Activated CD8-positive, alpha-beta memory T cell treated with anti-CD3 and anti-CD28 coated beads, Interleukin-2, amount 50 U/mL, for 48 hours (primary cell): Measurements from ENCODE around the gene OCIAD1.

Experiments used
- DNase-seq: peaks from one replicate; pipeline ENCODE4 v3.0.0-alpha.2; 2020

The OCIAD1 gene

DNA sequence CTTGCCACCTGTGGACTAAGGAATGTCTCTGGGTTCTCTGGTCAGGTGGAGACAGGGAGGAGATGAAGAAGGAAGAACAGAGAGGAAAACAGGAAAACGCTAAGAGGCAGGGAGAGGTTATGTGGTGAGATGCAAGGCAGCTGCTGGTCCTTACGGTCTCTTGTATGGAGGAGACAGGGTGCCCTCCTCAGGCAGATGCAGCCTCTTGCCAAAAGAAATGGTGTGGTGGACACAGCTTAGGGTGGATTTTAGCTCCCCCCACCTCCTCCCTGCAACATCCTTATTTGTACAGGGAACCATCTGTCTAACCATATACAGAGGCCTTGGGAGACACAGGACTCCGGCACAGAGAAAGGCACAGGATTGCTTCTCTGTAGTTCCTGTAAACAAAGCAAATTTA lies 66.0 kb downstream of the OCIAD1 start:
- no peak for DNase-seq

DNA sequence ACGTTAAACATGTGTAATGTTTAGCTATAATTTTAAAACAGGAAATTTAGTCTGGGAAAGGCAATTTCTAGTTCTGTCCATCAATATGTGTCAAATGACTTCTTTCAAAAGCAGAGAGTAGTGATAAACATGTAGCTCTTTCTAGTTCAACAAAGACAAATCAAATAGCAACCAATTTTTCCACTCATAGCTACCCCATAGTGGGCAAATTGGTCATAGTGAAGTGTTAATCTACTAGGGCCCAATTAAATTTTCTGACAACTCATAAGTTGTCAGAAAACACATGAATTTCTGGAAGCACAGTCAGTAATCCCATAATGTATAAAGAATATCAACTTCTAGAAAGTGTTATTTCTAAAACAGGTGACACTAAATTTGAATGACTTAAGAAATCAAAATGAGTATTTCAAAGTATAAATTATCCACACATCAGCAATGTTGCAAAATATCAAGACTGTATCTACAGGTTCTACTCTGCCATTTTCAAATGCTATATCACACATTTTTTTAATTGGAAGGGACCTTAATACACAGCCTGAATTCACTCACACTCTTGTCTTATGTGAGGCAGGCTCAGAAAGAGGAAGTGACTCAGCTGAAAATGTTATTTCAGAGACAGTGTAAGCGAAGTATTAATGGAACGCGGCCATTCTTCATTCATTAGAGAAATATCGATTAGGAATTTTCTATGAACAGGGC lies 68.0 kb downstream of the OCIAD1 start:
- DNase-seq: no peak

DNA sequence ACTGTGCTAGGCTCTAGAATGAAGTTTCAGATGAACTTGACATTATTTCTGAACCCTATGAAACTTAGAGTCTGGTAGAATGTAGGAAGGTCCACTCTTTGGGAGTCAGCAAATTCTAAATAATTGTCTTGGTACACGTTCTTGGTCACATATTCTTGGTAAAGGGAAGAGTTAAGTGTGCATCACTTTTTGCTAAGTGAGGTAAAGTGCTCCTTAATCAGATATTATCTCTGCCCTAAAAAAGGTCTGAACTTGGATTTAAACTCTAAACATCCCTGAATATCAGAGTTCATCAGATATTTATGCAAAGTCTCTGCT lies 68.5 kb downstream of the OCIAD1 start:
- no peak for DNase-seq

DNA sequence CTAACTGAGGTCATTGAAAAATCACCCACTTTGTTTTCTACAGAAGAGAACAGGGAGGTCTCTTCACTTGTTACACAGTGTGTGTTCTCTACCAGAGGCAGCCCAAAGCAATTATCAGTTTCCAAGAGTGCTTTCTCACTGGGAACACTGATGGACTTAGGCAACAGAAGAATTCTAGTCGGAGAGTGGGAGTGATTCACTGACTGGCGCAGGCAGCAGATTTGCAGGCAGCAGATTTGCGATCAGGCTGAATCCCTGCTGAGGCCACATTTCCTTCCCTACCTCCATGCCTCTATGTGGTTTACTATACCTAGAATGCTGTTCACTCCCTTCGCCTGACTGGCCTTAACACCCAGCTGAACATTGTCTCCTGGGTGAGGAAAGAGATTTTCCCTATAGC lies 69.1 kb downstream of the OCIAD1 start:
- no peak for DNase-seq

DNA sequence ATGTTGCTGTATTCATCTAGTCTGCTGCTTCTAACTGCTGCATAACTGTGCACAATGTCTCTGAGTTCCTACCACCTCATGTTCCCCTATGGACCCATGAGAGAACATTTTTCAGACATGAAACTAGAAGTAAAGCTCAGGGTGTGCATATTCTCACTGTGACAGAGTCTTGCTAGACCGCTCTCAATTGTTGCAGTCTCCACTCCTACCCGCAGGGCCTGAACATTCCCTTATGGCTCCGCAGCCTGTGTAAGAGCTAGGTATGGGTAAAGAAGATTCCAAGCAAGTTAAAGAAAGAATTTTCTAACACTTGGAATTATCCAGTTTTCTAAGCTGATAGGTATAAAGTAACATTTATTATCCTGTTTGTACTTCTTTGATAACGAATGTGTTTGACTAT lies 70.3 kb downstream of the OCIAD1 start:
- no peak for DNase-seq

DNA sequence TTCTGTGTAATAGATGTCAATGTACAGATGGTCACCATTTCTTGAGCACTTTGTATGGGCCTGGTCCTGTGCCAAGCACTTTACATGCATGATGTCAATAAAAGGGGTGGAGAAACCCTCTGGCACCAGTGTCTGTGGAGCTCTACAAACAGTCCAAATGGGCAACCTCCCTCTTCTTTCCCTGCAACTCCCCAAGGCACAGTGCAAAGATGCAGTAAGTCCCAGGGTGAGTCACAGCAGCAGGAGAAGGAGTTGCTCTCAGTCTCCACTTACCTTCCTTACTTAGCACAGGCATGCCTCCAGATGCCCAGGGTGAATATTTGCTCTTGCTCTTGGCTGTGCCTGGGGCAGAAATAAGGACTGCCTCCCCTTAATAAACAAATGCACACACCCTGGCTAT lies 71.4 kb downstream of the OCIAD1 start:
- DNase-seq: no peak

DNA sequence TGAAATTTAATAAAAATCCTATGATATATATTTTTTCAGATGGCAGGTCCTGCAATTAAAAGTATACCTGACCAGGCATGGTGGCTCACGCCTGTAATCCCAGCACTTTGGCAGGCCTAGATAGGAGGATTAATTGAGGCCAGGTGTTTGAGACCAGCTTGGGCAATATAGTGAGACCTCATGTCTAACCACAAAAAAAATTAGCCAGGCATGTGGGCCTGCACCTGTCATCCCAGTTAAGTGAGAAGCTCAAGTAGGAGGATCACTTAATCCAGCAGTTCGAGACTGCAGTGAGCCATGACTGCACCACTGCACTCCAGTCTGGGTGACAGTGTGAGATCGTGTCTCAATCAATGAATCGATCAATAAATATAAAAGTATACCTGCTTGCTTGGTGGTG lies 73.2 kb downstream of the OCIAD1 start:
- no peak for DNase-seq

DNA sequence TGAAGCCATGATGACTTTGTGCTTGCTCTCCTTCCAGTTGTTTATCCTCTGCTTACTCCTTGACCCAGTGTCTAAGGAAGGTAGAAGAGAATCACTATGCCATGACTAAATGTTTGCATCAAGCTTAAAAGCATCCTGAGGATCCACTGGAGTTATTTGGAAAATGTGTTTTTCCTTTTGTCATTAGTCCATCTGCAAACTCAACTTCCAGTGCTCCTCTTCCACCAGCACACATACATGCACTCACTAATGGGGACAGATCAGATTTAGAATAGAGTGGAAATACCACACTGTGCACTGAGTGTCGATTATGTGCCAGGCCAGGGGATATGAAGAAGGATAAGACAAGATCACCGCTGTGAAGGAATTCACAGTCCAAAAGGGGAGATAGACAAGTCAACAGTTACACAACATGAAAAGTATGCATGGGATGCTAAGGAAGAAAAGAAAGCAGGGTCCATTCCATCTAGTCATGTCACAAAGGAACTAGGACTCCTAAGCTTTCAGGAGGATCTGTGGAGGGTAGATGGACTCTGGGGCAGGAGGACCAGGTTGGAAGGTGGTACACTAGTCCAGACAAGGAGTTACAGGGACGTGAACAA lies 73.8 kb downstream of the OCIAD1 start:
- DNase-seq: no peak

DNA sequence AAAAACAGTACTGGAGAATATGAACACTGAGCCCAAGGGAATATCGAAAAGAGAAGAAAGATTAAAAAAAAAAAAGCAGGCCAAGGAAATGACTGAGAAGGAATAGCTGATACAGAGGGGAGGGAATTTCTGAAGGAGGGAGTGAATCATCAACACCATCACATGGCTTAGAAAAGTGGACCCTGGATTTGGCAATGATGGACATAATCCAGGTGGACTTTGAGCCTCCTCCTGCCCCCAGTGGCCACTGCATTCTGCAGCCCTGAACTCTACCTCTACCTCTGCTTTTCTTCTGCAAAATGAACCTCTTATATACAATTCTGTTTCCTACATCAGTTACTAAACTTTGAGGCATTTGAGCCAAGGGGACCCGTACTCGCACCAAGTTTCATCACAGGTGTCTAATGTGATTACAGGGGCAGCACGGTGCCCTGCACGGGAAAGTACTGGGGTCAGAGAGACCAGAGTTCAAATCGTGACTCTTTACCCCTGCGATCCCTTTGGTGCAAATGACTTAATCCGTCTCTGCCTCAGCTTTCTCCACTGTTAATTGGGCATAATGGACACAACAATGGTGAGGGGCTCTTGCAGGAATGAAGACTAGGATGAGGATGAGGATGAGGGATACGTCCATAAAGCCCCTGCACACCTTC lies 74.6 kb downstream of the OCIAD1 start:
- no peak for DNase-seq

DNA sequence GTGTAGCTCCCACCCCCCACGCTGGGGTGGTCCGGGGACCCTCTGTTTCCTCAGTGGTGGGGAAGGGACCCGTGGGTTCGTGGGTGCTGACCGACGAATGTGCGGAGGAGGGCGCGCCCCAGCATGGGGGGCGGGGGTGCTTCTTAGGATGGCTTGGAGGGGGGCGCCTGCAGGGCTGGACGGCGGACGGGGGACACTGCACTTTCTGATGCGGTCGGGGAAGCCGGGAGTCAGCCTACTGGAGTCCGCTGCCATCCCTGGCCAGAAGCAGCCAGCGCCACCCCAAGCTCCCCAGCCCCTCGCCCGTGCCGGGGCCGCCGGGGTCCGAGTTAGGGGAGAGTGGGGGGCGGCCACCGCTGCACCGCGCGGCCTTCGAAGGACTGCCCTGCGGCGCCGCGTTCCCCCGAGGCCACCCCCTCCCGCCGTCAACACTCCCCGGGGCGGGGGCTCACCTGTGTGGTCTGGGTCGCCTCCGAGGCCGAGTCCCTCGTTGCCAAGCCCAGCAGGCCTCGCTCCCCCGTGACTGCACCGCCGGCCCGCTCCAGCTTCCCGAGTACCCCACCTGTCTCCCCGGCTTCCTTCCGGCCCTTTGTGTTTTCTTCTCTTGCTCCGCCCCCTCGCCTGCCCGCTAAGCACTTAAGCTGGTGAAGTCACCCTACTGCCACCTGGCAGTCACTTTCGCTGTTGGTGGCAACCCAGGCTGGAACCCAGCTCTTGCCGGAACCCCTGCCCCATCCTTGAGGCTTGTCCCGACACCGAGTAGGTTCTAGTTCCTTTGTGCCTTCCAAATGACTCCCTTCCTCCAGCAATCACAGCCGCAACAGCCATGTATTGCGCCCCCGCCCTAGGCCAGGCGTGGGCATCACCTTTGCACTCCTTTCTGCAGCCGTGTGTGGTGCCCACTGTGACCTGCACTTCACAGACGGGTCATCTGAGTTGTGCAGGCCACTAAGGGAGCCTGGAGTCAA lies 75.6 kb downstream of the OCIAD1 start, which contains the start of gene OCIAD2:
Gene OCIAD2, minus strand, starts transcription at position 569 of the 968 bp plus-strand sequence. CDS start 2,225 bp downstream, outside the sequence.
- DNase-seq: peak; percentile 84

DNA sequence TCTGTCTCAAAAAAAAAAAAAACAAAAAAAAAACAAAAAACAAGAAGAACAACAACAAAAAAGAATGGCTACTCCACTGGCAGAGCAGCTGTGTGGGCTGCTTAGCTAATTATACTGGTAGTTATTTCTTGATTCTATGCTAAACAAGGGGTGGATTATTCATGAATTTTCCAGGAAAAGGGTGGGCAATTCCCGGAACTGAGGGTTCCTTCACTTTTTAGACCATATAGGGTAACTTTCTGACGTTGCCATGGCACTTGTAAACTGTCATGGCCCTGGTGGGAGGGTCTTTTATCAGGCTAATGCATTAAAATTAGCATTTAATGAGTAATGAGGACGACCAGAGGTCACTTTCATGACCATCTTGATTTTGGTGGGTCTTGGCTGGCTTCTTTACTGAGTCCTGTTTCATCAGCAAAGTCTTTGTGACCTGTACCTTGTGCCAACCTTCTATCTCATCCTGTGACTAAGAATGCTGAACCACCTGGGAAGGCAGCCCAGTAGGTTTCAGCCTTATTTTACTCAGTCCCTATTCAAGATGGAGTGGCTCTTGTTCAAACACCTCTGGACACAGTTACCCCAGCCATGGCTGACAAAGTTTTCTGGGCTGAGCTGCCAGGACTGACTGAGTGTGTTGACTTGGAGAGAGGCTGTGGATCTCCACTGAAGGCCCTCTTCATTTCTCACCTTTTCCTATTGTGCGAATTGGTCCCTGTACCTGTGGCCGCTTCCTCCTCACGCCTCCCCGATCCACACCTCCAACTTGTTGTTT lies 77.0 kb downstream of the OCIAD1 start:
- no peak for DNase-seq

DNA sequence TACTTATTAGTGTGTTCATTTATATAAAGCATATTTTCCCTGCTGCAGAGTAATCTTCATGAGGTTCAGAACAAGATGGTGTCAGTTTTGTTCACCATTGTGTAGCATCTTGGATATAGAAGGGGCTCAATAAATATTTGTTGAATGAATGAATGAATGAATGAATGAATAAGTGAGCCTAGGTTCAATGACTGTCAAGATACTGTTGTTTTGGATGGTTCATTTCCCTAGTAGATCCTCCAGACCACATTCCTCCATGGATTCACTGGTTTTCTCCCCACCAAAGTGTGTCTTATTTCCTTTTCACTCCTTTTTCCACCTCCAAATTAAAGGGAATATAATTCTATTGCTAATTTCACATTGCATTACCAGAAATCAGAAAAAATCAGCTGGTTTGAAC lies 77.8 kb downstream of the OCIAD1 start:
- DNase-seq: no peak

DNA sequence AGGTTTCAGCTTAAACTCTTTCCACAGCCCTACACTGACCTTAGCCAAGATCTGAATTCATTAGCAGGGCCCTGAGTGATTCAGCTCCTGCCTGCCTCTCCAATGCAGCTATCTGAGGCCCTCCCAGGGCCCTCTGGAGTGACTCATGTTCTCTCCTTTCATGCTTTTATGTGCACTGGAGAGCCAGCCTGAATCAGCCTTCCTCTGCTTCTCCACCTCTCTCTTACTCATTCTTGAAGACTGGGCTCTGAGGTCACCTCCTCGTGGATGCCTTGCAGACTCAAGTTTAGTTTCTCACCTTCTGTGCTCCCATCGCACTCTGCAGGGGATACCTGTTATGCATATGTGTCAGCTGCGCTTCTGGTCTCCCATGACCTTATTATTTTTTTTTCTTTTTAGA lies 78.8 kb downstream of the OCIAD1 start:
- DNase-seq: peak; percentile 72

DNA sequence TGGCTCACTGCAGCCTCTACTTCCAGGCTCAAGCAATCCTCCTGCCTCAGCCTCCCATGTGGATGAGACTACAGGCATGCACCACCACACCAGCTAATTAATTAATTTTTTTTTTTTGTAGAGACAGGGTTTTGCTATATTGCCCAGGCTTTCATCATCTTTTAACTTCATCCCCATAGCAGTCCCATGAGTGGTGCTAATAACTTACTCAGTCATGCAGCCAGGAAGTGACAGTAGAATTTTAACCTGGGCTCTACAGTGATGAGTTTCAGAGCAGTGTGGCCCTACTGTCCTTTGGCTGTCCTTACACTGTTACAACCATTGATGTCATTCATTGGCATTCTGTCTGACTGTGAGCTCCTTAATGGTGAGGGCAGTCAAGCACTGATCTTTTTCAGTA lies 79.6 kb downstream of the OCIAD1 start:
- DNase-seq: no peak
